IMR-90 (cell line): ENCODE data around the gene BGLAP. TPM values are rescaled to one million over a fixed set of nuclear protein-coding genes. Genes with fewer than 3 reads are reported as not detected.

Experiments
- ATAC-seq: fragments of 200-7000 bp; cut with Tn5 transposase; 2 replicates; pipeline ENCODE4 v1.9.1; 2020; ENCODE audit warnings: low read depth, mild to moderate bottlenecking, moderate library complexity
- BruUV-seq: library from RNA; stranded (reverse); fragments of 400-500 nt; replicated peaks from 2 replicates; lab custom pipeline; 2021; lab: Mats Ljungman, UMichigan
- CTCF ChIA-PET: fragments of 300-600 bp; formaldehyde crosslinking; extraction: SDS; loops from one replicate; lab custom pipeline; 2021; ENCODE audit warnings: antibody characterized with exemption; lab: Yijun Ruan, JAX
- POLR2A ChIA-PET: fragments of 300-600 bp; sonication (Branson Sonifier 250); formaldehyde crosslinking; loops from one replicate; lab custom pipeline; 2022; ENCODE audit warnings: antibody characterized with exemption; ENCODE audit not compliant: unreplicated experiment; lab: Charles Lee
- DNase-seq: peaks from one replicate; pipeline ENCODE4 v3.0.0; 2013
- H2AFZ ChIP-seq: replicated peaks from 2 replicates; pipeline ENCODE3; 2013; ENCODE audit warnings: low read length, mild to moderate bottlenecking; ENCODE audit not compliant: poor library complexity
- H2AK5ac ChIP-seq: 2 replicates; pipeline ENCODE4 v1.6.1; 2013; ENCODE audit warnings: low read depth, low read length, inconsistent platforms
- H2AK9ac ChIP-seq: replicated peaks from 2 replicates; pipeline ENCODE3; 2013; ENCODE audit warnings: mild to moderate bottlenecking, low read depth, low read length, moderate library complexity; ENCODE audit not compliant: poor library complexity
- H2BK120ac ChIP-seq: 2 replicates; pipeline ENCODE4 v1.6.1; 2013; ENCODE audit warnings: low read depth, low read length, inconsistent platforms
- H2BK15ac ChIP-seq: 3 replicates; pipeline ENCODE4 v1.6.1; 2013; ENCODE audit warnings: low read depth, low read length, inconsistent platforms
- H2BK20ac ChIP-seq: 2 replicates; pipeline ENCODE4 v1.6.1; 2013; ENCODE audit warnings: low read depth, mild to moderate bottlenecking, inconsistent platforms, low read length, moderate library complexity
- H2BK5ac ChIP-seq: 2 replicates; pipeline ENCODE4 v1.6.1; 2013; ENCODE audit warnings: mild to moderate bottlenecking, low read depth, low read length, inconsistent platforms; ENCODE audit not compliant: poor library complexity, severe bottlenecking
- H3K14ac ChIP-seq: replicated peaks from 2 replicates; pipeline ENCODE4 v1.6.1; 2013; ENCODE audit warnings: low read depth, low read length, inconsistent platforms
- H3K18ac ChIP-seq: 2 replicates; pipeline ENCODE4 v1.6.1; 2013; ENCODE audit warnings: low read depth, low read length, control low read depth
- H3K23ac ChIP-seq: 2 replicates; pipeline ENCODE4 v1.6.1; 2013; ENCODE audit warnings: low read depth, low read length, inconsistent platforms
- H3K27ac ChIP-seq: 2 replicates; pipeline ENCODE4 v1.5.1; 2013; ENCODE audit warnings: mild to moderate bottlenecking, control low read depth, low read length; ENCODE audit not compliant: insufficient read depth
- H3K27me3 ChIP-seq: 2 replicates; pipeline ENCODE4 v1.6.1; 2013; ENCODE audit warnings: low read length; ENCODE audit not compliant: control insufficient read depth, insufficient read depth
- H3K36me3 ChIP-seq: 2 replicates; pipeline ENCODE4 v1.6.1; 2013; ENCODE audit warnings: low read length, mixed read lengths; ENCODE audit not compliant: control insufficient read depth, insufficient read depth
- H3K4ac ChIP-seq: 2 replicates; pipeline ENCODE4 v1.6.1; 2013; ENCODE audit warnings: low read depth, low read length, inconsistent platforms
- H3K4me1 ChIP-seq: 2 replicates; pipeline ENCODE4 v1.6.1; 2013; ENCODE audit warnings: low read length, mixed read lengths; ENCODE audit not compliant: control insufficient read depth, insufficient read depth
- H3K4me2 ChIP-seq: 2 replicates; pipeline ENCODE4 v1.6.1; 2013; ENCODE audit warnings: low read depth, mild to moderate bottlenecking, control low read depth, low read length, moderate library complexity
- H3K4me3 ChIP-seq: 2 replicates; pipeline ENCODE4 v1.5.1; 2013; ENCODE audit warnings: low read depth, mild to moderate bottlenecking, control low read depth, low read length, moderate library complexity; ENCODE audit not compliant: insufficient read depth
- H3K56ac ChIP-seq: 2 replicates; pipeline ENCODE4 v1.6.1; 2013; ENCODE audit warnings: low read length, inconsistent platforms; ENCODE audit not compliant: insufficient read depth; ENCODE audit errors: extremely low read depth
- H3K79me1 ChIP-seq, 2 experiments: 2 replicates each; pipeline ENCODE4 v1.6.1; 2013; ENCODE audit warnings: low read length in 2 of 2, inconsistent platforms in 1 of 2, low read depth in 1 of 2
- H3K9ac ChIP-seq: 2 replicates; pipeline ENCODE4 v1.6.1; 2013; ENCODE audit warnings: low read depth, low read length, control low read depth
- H3K9me1 ChIP-seq: 2 replicates; pipeline ENCODE4 v1.6.1; 2013; ENCODE audit warnings: low read length, inconsistent platforms; ENCODE audit not compliant: insufficient read depth
- H3K9me3 ChIP-seq: 2 replicates; pipeline ENCODE4 v1.6.1; 2013; ENCODE audit warnings: low read length; ENCODE audit not compliant: control insufficient read depth, insufficient read depth
- H4K20me1 ChIP-seq: 2 replicates; pipeline ENCODE4 v1.6.1; 2013; ENCODE audit warnings: low read length, inconsistent platforms; ENCODE audit not compliant: insufficient read depth
- H4K5ac ChIP-seq: 2 replicates; pipeline ENCODE4 v1.6.1; 2013; ENCODE audit warnings: mild to moderate bottlenecking, low read depth, low read length, control low read depth
- H4K8ac ChIP-seq, 2 experiments: 2 replicates each; pipeline ENCODE4 v1.6.1; 2013; ENCODE audit warnings: low read depth in 2 of 2, low read length in 2 of 2, control low read depth in 1 of 2, inconsistent platforms in 1 of 2
- H4K91ac ChIP-seq: 2 replicates; pipeline ENCODE4 v1.6.1; 2013; ENCODE audit warnings: low read depth, low read length, inconsistent platforms; ENCODE audit not compliant: insufficient read depth
- FOS ChIP-seq: fragments of 150-350 bp; IDR thresholded peaks from 2 replicates; pipeline ENCODE4 v1.6.1; 2016; ENCODE audit warnings: low read depth, low read length
- RFX5 ChIP-seq: IDR thresholded peaks from 2 replicates; pipeline ENCODE4 v1.8.0; 2012; ENCODE audit warnings: low read depth, mild to moderate bottlenecking, low read length, moderate library complexity
- SMC3 ChIP-seq: fragments of 150-350 bp; IDR thresholded peaks from 2 replicates; pipeline ENCODE4 v1.6.1; 2016; ENCODE audit warnings: low read depth, mild to moderate bottlenecking, antibody characterized with exemption, low read length, moderate library complexity
- WGBS, 2 experiments: methylation state at CpG; one replicate each; pipeline versions ENCODE4 v1.1.5 to v1.1.7; 2013; ENCODE audit warnings: missing lambda C conversion rate in 2 of 2; ENCODE audit not compliant: insufficient read length in 1 of 2; ENCODE audit errors: extremely low coverage in 2 of 2; 5-methylcytosine and 5-hydroxymethylcytosine counted together
- dilution Hi-C: fragments of 300-500 bp; cut with HindIII; formaldehyde crosslinking; loops from one replicate; pipeline ENCODE4 v1.14.3; 2018; ENCODE audit warnings: low sequenced_read_pairs; ENCODE audit not compliant: unreplicated experiment
- in situ Hi-C: fragments of 300-500 bp; cut with MboI; formaldehyde crosslinking; loops from 3 replicates; pipeline ENCODE4 v1.14.3; 2019; ENCODE audit warnings: low sequenced_read_pairs, inconsistent platforms, mixed read lengths
- intact Hi-C: fragments of 100-400 bp; cut with micrococcal nuclease; formaldehyde crosslinking; loops from 2 replicates; pipeline ENCODE4 v1.10.0; 2022
- polyA plus RNA-seq, 3 experiments: library from polyadenylated mRNA; depleted of rRNA; stranded (reverse); fragments of >200 nt; gene quantifications; 2 replicates each; pipeline ENCODE4 v1.2.3, GENCODE V29; 2012; ENCODE audit warnings: low replicate concordance in 1 of 3
- total RNA-seq: library from RNA; depleted of rRNA; stranded (reverse); fragments of >200 nt; gene quantifications from 2 replicates; pipeline ENCODE4 v1.2.3, GENCODE V29; 2012

BGLAP gene
- total and polyA plus RNA-seq, 2 of the 4 experiments (the other 2 are of a cell fraction), result 0.67 TPM; not detected in 1

GRCh38 chr1:156245451-156246232 lies 3.7 kb downstream of the BGLAP start (continued):
- TF ChIP-seq FOS, result no peak
- TF ChIP-seq SMC3, result no peak

GRCh38 chr1:156246241-156246780 lies 4.3 kb downstream of the BGLAP start:
- CTCF ChIA-PET, result no interaction called here
- Histone ChIP-seq H4K91ac (no peak overlapping the region), H3K56ac (no peak overlapping the region), H3K79me1 (no peaks in the 10 kb centered on the region), H3K27ac (no peak overlapping the region), H2AK5ac (0 out of 2 replicates have a peak overlapping the region, but pooled peaks have one; percentile 24), H3K36me3 (peaks cover 26% of the 10 kb centered on the region), H2BK120ac (no peak overlapping the region), H3K23ac (no peak overlapping the region), H2AFZ (peak overlapping the region; percentile 87), H2AK9ac (peak overlapping the region; percentile 37), H4K8ac (no peak overlapping the region), H3K9ac (no peak overlapping the region), H3K4me2 (no peak overlapping the region; the same call in 1 of the 2 replicates), H3K27me3 (peaks cover 12% of the 10 kb centered on the region; the same call in 1 of the 2 replicates), H2BK15ac (no peak overlapping the region), H2BK5ac (no peak overlapping the region), H3K4me1 (peaks cover 2% of the 10 kb centered on the region; the same call in 1 of the 2 replicates), H4K20me1 (no peaks in the 10 kb centered on the region; the same call in none of the 2 replicates), H3K4me3 (no peak overlapping the region), H2BK20ac (no peak overlapping the region), H3K14ac (no peak overlapping the region), H3K18ac (no peak overlapping the region), H4K5ac (no peak overlapping the region), H3K4ac (no peak overlapping the region), H3K9me3 (no peaks in the 10 kb centered on the region), H3K9me1 (no peaks in the 10 kb centered on the region)
- intact Hi-C loops, result no loop called here
- ATAC-seq (no peak), DNase-seq (no peak)
- POLR2A ChIA-PET, result interaction anchor here (0.6 kb wide), 2 partner anchors 12 to 113 kb away, joined by 9 to 15 read pairs; no protein-coding TSS in a partner anchor
- TF ChIP-seq RFX5, result no peak
- dilution Hi-C loops, result no loop called here
- BruUV-seq, result no TSS peak
- 60% methylated on average over 1 of the region's 10 CpGs; no CpG with 5 or more reads in 1 of the 2 experiments for WGBS, 2 experiments
- in situ Hi-C loops, result no loop called here
